GM18858 (cell line): Measurements from ENCODE around the gene GPD2.
"Not testable (repeated sequence)": the region's sequence is repeated elsewhere in the genome, so short reads cannot be mapped to it uniquely, and the experiment has no call there.

Experiments used
- ATAC-seq: cut with Tn5 transposase; IDR thresholded peaks from one replicate; pipeline ENCODE4 v1.9.1; 2021; ENCODE audit not compliant: unreplicated experiment

Gene GPD2

GRCh38 chr2:156580501-156580900 is 144.3 kb downstream of the GPD2 start:
- ATAC-seq: no peak

DNA sequence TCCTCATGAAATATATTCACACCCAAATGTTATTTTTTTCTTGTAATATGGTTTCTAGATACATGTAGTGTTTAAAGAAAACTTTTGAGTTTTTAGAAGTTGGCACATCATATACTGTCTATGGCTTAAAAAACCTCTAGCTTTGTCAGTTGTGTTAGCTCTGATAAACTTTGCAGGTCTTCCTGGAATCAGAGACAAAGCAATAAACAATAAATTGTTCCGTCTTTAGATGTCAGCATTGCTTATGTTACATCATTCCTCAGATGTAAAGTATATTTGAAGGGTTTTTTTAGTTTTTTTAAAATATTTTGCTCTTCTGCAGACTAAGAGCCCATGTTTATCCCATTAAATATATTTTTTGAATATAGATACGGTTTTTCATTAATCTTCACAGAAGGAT is 145.1 kb downstream of the GPD2 start:
- ATAC-seq: no peak

GRCh38 chr2:156585457-156585856 is 149.3 kb downstream of the GPD2 start:
- ATAC-seq: peak; percentile 31

DNA sequence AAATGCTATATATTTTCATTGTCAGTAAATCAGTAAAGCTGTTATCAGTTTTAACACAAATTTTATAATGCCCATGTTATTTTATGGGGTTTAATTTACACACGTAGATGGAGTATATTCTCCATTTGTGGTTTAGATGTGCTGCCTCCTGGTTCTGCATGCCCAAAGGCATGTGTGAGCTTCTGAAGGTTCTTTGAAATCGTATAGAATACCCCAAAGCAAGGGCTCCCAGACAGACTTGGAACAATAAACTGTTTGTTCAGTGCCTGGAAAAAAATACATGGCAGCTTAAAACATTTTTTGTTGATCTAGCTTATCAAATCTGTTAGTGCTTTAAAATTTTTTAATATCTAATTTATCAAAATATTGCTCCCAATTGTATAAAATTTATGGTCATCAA is 150.4 kb downstream of the GPD2 start:
- no peak for ATAC-seq

GRCh38 chr2:156589381-156590079 is 153.4 kb downstream of the GPD2 start:
- ATAC-seq: peak; percentile 67

GRCh38 chr2:156590085-156590739 is 154.0 kb downstream of the GPD2 start:
- no peak for ATAC-seq

DNA sequence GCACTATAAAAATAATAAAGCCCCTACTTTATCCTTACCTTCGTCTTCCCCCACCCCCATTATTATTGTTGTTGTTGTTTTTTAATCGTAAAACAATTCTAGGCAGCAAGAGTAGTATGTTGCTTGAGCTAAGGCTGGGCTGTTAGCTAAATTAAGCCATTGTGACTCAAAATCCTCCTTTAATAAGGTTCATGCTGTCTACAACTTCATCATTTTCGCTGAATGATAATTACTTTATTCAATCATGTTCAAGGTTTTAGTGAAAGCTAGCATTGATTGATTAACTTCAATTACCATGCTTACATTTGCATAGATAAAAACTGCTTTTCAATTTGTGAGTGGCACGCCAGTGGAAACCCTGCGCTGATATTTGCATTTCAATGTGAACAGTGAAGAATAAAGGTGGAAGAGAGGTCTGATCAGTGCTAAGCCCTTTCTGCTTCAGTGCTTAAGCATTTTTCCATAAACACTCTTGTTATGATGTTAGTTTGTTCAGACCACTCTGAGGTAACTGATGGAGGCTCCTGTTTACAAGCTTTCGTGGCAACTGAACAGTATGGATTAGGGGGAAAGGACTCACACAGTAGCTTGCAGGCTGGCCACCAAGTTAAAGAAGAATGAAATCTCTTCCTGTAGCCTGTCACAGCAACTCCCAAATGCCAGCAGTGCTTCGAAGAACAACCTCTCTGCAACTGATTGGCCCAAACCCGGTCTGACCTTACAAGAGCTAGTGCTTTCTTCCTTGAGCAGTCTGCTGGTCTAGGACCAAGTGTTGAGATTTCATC is 156.8 kb downstream of the GPD2 start:
- ATAC-seq: no peak

DNA sequence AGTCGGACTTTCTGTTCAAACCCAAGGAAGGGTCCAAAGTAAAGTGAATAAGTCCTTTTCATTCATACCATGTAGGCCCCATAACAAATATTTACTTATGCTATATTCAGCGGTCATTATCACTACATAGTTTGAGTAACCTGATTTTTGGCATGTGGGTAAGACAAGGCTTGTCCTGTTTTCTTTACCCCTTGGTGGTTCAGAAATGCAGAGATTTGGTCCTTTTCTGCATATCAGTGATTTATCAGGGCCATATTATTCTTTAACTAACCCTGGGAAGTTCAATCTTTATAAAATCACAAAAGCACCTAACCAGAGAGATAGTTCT is 157.4 kb downstream of the GPD2 start:
- no peak for ATAC-seq

GRCh38 chr2:156598563-156598962 is 162.4 kb downstream of the GPD2 start:
- no peak for ATAC-seq

DNA sequence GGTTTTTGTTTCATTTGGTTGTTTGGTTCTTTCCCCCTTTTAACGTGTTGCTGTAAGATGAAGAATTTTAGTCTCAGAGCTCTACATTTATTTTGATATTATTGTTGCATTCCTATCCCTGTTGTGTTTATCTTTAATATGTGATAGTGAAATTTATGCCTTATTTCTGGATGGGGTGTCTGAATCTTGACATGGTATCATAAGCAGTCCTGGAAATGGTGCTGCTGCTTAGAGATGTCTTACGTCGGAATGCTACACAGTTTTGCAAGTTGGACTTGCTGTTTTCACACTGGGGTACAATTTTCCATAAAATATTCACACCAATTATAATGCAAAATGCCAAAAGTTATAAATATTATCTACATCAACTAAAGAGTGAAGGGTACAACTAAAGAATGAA is 164.0 kb downstream of the GPD2 start:
- ATAC-seq: no peak

DNA sequence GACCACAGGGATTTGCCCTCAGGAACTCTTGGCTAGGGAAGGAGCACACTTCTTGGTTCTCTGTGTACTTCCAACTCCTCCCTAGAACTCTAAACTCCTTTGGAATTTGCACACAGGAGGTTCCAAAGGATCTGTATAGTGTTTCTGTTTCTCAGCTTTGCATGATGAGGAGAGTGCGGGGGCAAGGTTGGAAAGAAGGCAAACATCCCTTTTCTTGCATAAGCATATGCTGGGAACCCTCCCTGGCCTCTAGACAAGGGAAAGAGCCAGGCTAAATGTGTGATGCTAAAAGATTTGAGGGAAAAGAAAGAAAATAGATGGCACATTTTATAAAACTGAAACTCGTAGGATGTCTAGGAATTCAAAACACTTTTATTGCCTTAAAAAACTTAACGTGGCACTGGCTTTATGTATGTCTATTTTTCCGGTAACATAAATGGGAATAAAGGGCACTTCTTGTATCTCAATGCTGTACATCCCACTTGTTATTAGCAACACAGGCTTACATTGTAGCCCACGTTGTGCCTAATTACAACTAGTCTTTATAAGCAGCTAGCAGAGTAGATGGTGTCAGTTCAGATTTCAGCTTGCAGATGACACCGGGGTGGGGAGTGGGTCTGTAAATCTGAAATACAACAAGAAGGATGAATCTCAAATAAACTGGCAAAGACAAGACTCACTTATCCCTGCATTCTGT is 165.8 kb downstream of the GPD2 start:
- ATAC-seq: no peak

GRCh38 chr2:156602552-156602933 is 166.4 kb downstream of the GPD2 start:
- ATAC-seq: no peak

DNA sequence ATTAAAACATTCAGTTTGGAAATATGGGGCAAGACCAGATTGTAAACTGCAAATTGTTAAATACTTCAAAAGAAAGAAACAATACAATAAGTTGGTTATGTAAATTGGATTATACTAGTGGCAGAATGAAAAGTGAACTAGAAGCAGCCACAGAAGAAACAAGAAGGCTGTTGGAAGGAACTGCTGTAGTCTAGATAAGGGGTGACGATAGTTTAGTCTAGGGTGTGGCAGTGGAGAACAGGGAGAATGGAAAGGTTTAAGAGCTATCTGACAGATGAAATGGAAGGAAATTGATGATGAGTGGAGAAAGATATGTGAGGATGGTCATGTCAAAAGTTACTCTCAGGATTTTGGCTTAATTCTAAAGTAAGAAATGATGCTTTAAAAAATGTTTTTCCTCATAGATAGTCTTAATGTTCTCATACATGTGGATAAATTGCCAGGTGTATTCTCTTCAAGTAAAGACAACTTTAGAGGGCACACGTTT is 179.7 kb downstream of the GPD2 start:
- no peak for ATAC-seq

GRCh38 chr2:156618071-156618470 is 181.9 kb downstream of the GPD2 start:
- not testable (repeated sequence) for ATAC-seq

GRCh38 chr2:156619021-156619539 is 182.9 kb downstream of the GPD2 start:
- no peak for ATAC-seq

DNA sequence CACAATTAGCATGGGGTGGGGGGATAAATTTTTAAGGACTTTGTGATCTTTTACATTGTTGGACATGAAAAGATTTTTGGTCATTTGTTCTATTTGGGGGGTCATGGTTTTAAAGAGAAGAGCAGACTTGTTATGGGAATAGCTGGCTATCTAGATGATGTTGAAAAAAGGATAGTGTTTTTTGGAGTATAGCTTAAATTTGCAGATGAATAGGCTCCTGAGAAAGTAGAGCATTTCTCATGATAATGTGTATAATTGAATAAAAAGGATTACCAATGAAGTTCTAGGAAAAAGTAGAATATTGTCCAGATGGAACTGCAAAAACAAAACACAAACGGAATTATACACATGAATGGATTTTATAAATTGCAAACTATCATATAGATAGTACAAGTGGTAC is 186.3 kb downstream of the GPD2 start:
- no peak for ATAC-seq

DNA sequence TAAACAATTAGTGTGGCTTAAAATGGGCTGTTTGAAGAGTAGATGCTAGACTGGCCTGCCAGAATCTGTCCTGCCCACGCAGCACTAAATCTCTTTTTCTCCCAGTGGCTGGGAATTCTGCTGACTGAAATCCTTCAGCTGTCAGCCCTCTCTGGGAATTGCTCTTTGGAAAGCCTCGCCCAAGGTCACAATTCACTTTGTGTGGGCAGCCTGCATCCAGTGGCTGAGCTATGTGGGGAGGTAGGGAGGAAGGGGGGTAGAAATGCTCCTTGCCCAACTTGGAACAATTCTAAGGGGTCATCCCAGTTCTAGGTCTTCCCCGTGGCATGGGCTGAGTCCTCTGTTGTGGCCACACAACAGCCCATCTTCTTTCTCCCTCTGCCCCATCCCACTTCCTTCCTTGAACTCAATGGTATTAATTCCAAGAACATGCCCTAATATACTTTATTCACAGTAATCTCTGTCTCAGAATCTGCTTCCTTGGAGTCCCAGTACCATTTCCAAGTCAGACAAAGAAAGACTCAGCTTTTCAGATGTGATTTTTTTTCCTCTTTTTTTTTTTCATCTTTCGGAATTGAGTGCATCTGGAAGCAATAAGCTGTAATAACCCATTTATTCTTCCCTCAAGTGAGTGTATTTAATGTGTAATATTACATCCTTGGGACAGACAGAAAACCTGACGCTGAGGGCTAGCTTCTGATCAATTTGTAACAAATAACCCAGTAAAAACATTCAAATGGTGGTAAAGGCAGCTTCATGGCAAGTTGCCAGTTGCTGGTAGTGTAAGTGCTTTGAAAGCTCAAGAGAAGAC is 189.4 kb downstream of the GPD2 start:
- ATAC-seq: no peak

- ATAC-seq: no peak
These were observed 190.8 kb downstream of the GPD2 start for GRCh38 chr2:156626931-156627330.

GRCh38 chr2:156630579-156631337 is 194.6 kb downstream of the GPD2 start:
- ATAC-seq: no peak

DNA sequence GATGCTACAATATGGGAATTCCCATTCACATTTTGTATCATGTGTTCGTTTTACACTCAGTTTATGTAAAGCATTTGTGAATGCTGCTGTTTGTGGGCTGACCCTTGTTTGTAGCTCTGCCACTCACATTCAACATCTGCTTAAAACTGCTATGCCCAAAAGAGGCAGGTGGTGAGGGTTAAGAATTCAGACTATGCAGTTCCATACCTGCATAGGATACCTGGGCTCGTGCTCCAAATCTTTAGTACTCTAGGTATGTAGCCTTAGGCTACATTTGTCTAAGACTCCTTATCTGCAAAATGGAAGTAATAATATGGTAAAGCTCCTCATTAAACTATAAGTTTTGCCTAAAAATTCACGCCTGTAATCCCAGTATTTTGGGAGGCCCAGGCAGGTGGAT is 199.5 kb downstream of the GPD2 start:
- no peak for ATAC-seq
